GM21367 (cell line): Measurements from ENCODE around the gene PPP1R14B.

ENCODE experiments used
- ATAC-seq: cut with Tn5 transposase; IDR thresholded peaks from one replicate; pipeline ENCODE4 v1.9.1; 2021; ENCODE audit not compliant: unreplicated experiment

PPP1R14B gene

GRCh38 chr11:64246871-64247728 lies at the start of gene PPP1R14B:
TSS of gene PPP1R14B (minus strand) at chr11:64246943. CDS start at chr11:64246673, 270 bp downstream.
- no peak for ATAC-seq

- no peak for ATAC-seq
Observed at GRCh38 chr11:64296236-64296635, 49.5 kb upstream of the PPP1R14B start.

- no peak for ATAC-seq
Observed at GRCh38 chr11:64295760-64296159, 49.0 kb upstream of the PPP1R14B start.

GRCh38 chr11:64294774-64295173 lies 48.0 kb upstream of the PPP1R14B start:
- ATAC-seq: no peak

- ATAC-seq: no peak
Observed at GRCh38 chr11:64292460-64293254, 45.9 kb upstream of the PPP1R14B start.

GRCh38 chr11:64291752-64292459 lies 45.2 kb upstream of the PPP1R14B start:
- no peak for ATAC-seq

GRCh38 chr11:64291262-64291751 lies 44.6 kb upstream of the PPP1R14B start, which contains the start of gene KCNK4:
TSS of gene KCNK4 (plus strand) at chr11:64291302. CDS start at chr11:64293019, 1,717 bp downstream.
- ATAC-seq: no peak

- ATAC-seq: no peak
Observed at GRCh38 chr11:64290352-64291261, 43.9 kb upstream of the PPP1R14B start.

- ATAC-seq: no peak
Observed at GRCh38 chr11:64289002-64289564, 42.3 kb upstream of the PPP1R14B start.

- ATAC-seq: no peak
Observed at GRCh38 chr11:64288353-64288750, 41.6 kb upstream of the PPP1R14B start.

- no peak for ATAC-seq
Observed at GRCh38 chr11:64287676-64288352, 41.1 kb upstream of the PPP1R14B start.

GRCh38 chr11:64286801-64287159 lies 40.0 kb upstream of the PPP1R14B start:
- ATAC-seq: no peak

- no peak for ATAC-seq
Observed at GRCh38 chr11:64285885-64286800, 39.4 kb upstream of the PPP1R14B start.

- peak; percentile 49 for ATAC-seq
Observed at GRCh38 chr11:64284962-64285884, 38.5 kb upstream of the PPP1R14B start, which contains the start of gene GPR137. TSS of gene GPR137 (plus strand) at chr11:64285848. CDS start at chr11:64286525, 677 bp downstream.

- ATAC-seq: peak; percentile 40
Observed at GRCh38 chr11:64284048-64284961, 37.6 kb upstream of the PPP1R14B start, which contains the start of gene BAD. TSS of gene BAD (minus strand) at chr11:64284665. CDS start at chr11:64284368, 297 bp downstream.

GRCh38 chr11:64283092-64283491 lies 36.3 kb upstream of the PPP1R14B start:
- ATAC-seq: no peak
